Measurements from ENCODE around the gene ATP6V1G3. TPM values are rescaled to one million over a fixed set of nuclear protein-coding genes. Genes with fewer than 3 reads are reported as not detected.

The ATP6V1G3 gene
- total RNA-seq, 1 donor from 2014 or later = not detected

GRCh38 chr1:198519639-198520501 is 20.6 kb downstream of the ATP6V1G3 start:
- TF ChIP-seq, protein P1, sequence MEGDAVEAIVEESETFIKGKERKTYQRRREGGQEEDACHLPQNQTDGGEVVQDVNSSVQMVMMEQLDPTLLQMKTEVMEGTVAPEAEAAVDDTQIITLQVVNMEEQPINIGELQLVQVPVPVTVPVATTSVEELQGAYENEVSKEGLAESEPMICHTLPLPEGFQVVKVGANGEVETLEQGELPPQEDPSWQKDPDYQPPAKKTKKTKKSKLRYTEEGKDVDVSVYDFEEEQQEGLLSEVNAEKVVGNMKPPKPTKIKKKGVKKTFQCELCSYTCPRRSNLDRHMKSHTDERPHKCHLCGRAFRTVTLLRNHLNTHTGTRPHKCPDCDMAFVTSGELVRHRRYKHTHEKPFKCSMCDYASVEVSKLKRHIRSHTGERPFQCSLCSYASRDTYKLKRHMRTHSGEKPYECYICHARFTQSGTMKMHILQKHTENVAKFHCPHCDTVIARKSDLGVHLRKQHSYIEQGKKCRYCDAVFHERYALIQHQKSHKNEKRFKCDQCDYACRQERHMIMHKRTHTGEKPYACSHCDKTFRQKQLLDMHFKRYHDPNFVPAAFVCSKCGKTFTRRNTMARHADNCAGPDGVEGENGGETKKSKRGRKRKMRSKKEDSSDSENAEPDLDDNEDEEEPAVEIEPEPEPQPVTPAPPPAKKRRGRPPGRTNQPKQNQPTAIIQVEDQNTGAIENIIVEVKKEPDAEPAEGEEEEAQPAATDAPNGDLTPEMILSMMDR (IDR thresholded peaks at IDR 0.05) = no peak
- DNase-seq (ENCODE audit: low spot score) = no peak
- Mint-ChIP-seq H3K36me3 (ENCODE audit: low read depth) (no peaks in the 10 kb centered on the region), H3K9me3 (ENCODE audit: low read depth) (no peaks in the 10 kb centered on the region), H3K27ac (ENCODE audit: unreplicated experiment) (no peak overlapping the region), H3K4me3 (ENCODE audit: unreplicated experiment) (no peak overlapping the region), H3K27me3 (ENCODE audit: low read depth) (no peaks in the 10 kb centered on the region), H3K4me1 (ENCODE audit: low read depth) (peaks cover 4% of the 10 kb centered on the region)

- TF ChIP-seq, protein P1 (IDR thresholded peaks at IDR 0.05) = no peak
- Mint-ChIP-seq H3K36me3 (ENCODE audit: low read depth) (no peaks in the 10 kb centered on the region), H3K27ac (ENCODE audit: unreplicated experiment) (no peak overlapping the region), H3K27me3 (ENCODE audit: low read depth) (no peaks in the 10 kb centered on the region), H3K4me1 (ENCODE audit: low read depth) (no peaks in the 10 kb centered on the region), H3K4me3 (ENCODE audit: unreplicated experiment) (no peak overlapping the region), H3K9me3 (ENCODE audit: low read depth) (no peaks in the 10 kb centered on the region)
- DNase-seq (ENCODE audit: low spot score) = no peak
These were observed 22.8 kb downstream of the ATP6V1G3 start for GRCh38 chr1:198517623-198518199.

DNA sequence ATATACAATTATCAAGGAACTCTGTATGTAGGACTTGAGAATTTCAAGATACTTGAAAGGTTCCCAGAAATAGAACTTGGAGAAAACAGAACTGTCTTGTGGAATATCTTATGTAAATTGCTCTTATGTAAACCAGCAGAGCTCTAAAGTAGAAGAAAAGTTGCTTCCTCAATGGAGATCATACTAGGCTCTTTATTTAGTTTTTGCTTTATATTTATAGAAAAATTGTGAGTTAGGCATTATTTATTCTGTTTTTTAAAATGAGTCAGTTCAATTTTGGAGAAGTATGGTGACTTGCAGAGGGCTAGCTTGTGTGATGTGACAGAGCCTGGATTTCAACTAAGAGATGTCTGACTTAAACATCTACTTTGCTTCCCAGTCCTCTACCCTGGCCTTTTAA is 40.4 kb downstream of the ATP6V1G3 start:
- Mint-ChIP-seq H3K36me3 (ENCODE audit: low read depth) (no peaks in the 10 kb centered on the region), H3K27me3 (ENCODE audit: low read depth) (no peaks in the 10 kb centered on the region), H3K27ac (ENCODE audit: unreplicated experiment) (no peak overlapping the region), H3K4me1 (ENCODE audit: low read depth) (peaks cover 50% of the 10 kb centered on the region), H3K4me3 (ENCODE audit: unreplicated experiment) (no peak overlapping the region), H3K9me3 (ENCODE audit: low read depth) (peaks cover 14% of the 10 kb centered on the region)
- TF ChIP-seq, protein P1 (IDR thresholded peaks at IDR 0.05) = no peak
- no peak for DNase-seq (ENCODE audit: low spot score)

- Mint-ChIP-seq H3K9me3 (ENCODE audit: low read depth) (peaks cover 14% of the 10 kb centered on the region), H3K36me3 (ENCODE audit: low read depth) (no peaks in the 10 kb centered on the region), H3K4me3 (ENCODE audit: unreplicated experiment) (no peak overlapping the region), H3K4me1 (ENCODE audit: low read depth) (peaks cover 50% of the 10 kb centered on the region), H3K27me3 (ENCODE audit: low read depth) (no peaks in the 10 kb centered on the region), H3K27ac (ENCODE audit: unreplicated experiment) (no peak overlapping the region)
- DNase-seq (ENCODE audit: low spot score) = no peak
- TF ChIP-seq, protein P1 (IDR thresholded peaks at IDR 0.05) = no peak
These were observed 40.9 kb downstream of the ATP6V1G3 start for GRCh38 chr1:198499588-198499987.

GRCh38 chr1:198498881-198499280 is 41.6 kb downstream of the ATP6V1G3 start:
- Mint-ChIP-seq H3K36me3 (ENCODE audit: low read depth) (no peaks in the 10 kb centered on the region), H3K27me3 (ENCODE audit: low read depth) (no peaks in the 10 kb centered on the region), H3K27ac (ENCODE audit: unreplicated experiment) (no peak overlapping the region), H3K4me3 (ENCODE audit: unreplicated experiment) (no peak overlapping the region), H3K9me3 (ENCODE audit: low read depth) (peaks cover 12% of the 10 kb centered on the region), H3K4me1 (ENCODE audit: low read depth) (peaks cover 50% of the 10 kb centered on the region)
- TF ChIP-seq, protein P1 (IDR thresholded peaks at IDR 0.05) = no peak
- DNase-seq (ENCODE audit: low spot score) = no peak
